Effector memory CD4-positive, alpha-beta T cell (primary cell): ENCODE data around the gene CPT1C.
"Not testable (repeated sequence)": the region's sequence is repeated elsewhere in the genome, so short reads cannot be mapped to it uniquely, and the experiment has no call there.

ENCODE experiments used
- DNase-seq, 3 donors: peaks; one replicate each; pipeline ENCODE4 v3.0.0-alpha.2; 2020
- H3K27ac ChIP-seq: 2 replicates; pipeline ENCODE4 v1.7.0; 2013; ENCODE audit warnings: mild to moderate bottlenecking, low read length, moderate library complexity; ENCODE audit not compliant: insufficient read depth, poor library complexity, severe bottlenecking
- H3K27me3 ChIP-seq: replicated peaks from 2 replicates; pipeline ENCODE4 v1.7.0; 2013; ENCODE audit warnings: mild to moderate bottlenecking, low read length; ENCODE audit not compliant: insufficient read depth, control insufficient read depth, poor library complexity, severe bottlenecking
- H3K36me3 ChIP-seq: 2 replicates; pipeline ENCODE4 v1.7.0; 2013; ENCODE audit warnings: mild to moderate bottlenecking, low read length, moderate library complexity; ENCODE audit not compliant: control insufficient read depth, insufficient read depth
- H3K4me1 ChIP-seq: 2 replicates; pipeline ENCODE4 v1.7.0; 2013; ENCODE audit warnings: low read length, mild to moderate bottlenecking; ENCODE audit not compliant: control insufficient read depth, insufficient read depth, poor library complexity, severe bottlenecking
- H3K4me3 ChIP-seq: 2 replicates; pipeline ENCODE4 v1.7.0; 2013; ENCODE audit warnings: low read length, low read depth, mild to moderate bottlenecking; ENCODE audit not compliant: insufficient read depth, poor library complexity, severe bottlenecking
- H3K9me3 ChIP-seq: 2 replicates; pipeline ENCODE4 v1.7.0; 2013; ENCODE audit warnings: mild to moderate bottlenecking, low read length, moderate library complexity; ENCODE audit not compliant: control insufficient read depth

CPT1C gene

GRCh38 chr19:49701271-49701786 is 10.4 kb downstream of the CPT1C start:
- Histone ChIP-seq H3K4me3 (no peak overlapping the region), H3K9me3 (no peaks in the 10 kb centered on the region), H3K4me1 (no peaks in the 10 kb centered on the region), H3K27me3 (peaks cover 2% of the 10 kb centered on the region), H3K27ac (no peak overlapping the region), H3K36me3 (no peaks in the 10 kb centered on the region)
- DNase-seq, result no peak

- no peak overlapping the region for H3K4me3 ChIP-seq
- no peaks in the 10 kb centered on the region for H3K9me3 ChIP-seq
- H3K36me3 ChIP-seq, result no peaks in the 10 kb centered on the region
- no peak for DNase-seq
- peaks cover 2% of the 10 kb centered on the region for H3K27me3 ChIP-seq
- H3K4me1 ChIP-seq, result no peaks in the 10 kb centered on the region
- no peak overlapping the region for H3K27ac ChIP-seq
These were observed 14.1 kb downstream of the CPT1C start for GRCh38 chr19:49704888-49705642.

- Histone ChIP-seq H3K27ac (no peak overlapping the region), H3K27me3 (peaks cover 2% of the 10 kb centered on the region), H3K4me3 (no peak overlapping the region), H3K36me3 (no peaks in the 10 kb centered on the region), H3K4me1 (no peaks in the 10 kb centered on the region), H3K9me3 (no peaks in the 10 kb centered on the region)
- no peak for DNase-seq
These were observed 15.0 kb downstream of the CPT1C start for GRCh38 chr19:49705919-49706318.

GRCh38 chr19:49710372-49710951 is 19.5 kb downstream of the CPT1C start:
- H3K4me3 ChIP-seq, result no peak overlapping the region
- no peaks in the 10 kb centered on the region for H3K36me3 ChIP-seq
- no peaks in the 10 kb centered on the region for H3K27me3 ChIP-seq
- no peak overlapping the region for H3K27ac ChIP-seq
- no peaks in the 10 kb centered on the region for H3K9me3 ChIP-seq
- no peak for DNase-seq
- no peaks in the 10 kb centered on the region for H3K4me1 ChIP-seq

GRCh38 chr19:49712397-49712859 is 21.5 kb downstream of the CPT1C start:
- Histone ChIP-seq H3K9me3 (no peaks in the 10 kb centered on the region), H3K36me3 (no peaks in the 10 kb centered on the region), H3K4me1 (no peaks in the 10 kb centered on the region), H3K27me3 (no peaks in the 10 kb centered on the region), H3K27ac (no peak overlapping the region), H3K4me3 (no peak overlapping the region)
- DNase-seq, result no peak

- Histone ChIP-seq H3K9me3 (no peaks in the 10 kb centered on the region), H3K4me1 (peaks cover 4% of the 10 kb centered on the region), H3K36me3 (no peaks in the 10 kb centered on the region), H3K27ac (no peak overlapping the region), H3K4me3 (no peak overlapping the region), H3K27me3 (no peaks in the 10 kb centered on the region)
- no peak for DNase-seq
These were observed 22.4 kb downstream of the CPT1C start for GRCh38 chr19:49713236-49713845.

GRCh38 chr19:49716154-49716553 is 25.2 kb downstream of the CPT1C start:
- Histone ChIP-seq H3K27ac (no peak overlapping the region), H3K4me1 (peaks cover 4% of the 10 kb centered on the region), H3K9me3 (no peaks in the 10 kb centered on the region), H3K27me3 (no peaks in the 10 kb centered on the region), H3K4me3 (no peak overlapping the region), H3K36me3 (no peaks in the 10 kb centered on the region)
- DNase-seq, result no peak

- Histone ChIP-seq H3K9me3 (no peaks in the 10 kb centered on the region), H3K4me3 (no peak overlapping the region), H3K36me3 (no peaks in the 10 kb centered on the region), H3K27ac (no peak overlapping the region), H3K4me1 (peaks cover 4% of the 10 kb centered on the region), H3K27me3 (no peaks in the 10 kb centered on the region)
- no peak for DNase-seq
These were observed 27.6 kb downstream of the CPT1C start for GRCh38 chr19:49718511-49718910.

- H3K4me3 ChIP-seq, result no peak overlapping the region
- H3K36me3 ChIP-seq, result no peaks in the 10 kb centered on the region
- no peaks in the 10 kb centered on the region for H3K9me3 ChIP-seq
- no peaks in the 10 kb centered on the region for H3K27me3 ChIP-seq
- H3K4me1 ChIP-seq, result peaks cover 4% of the 10 kb centered on the region
- DNase-seq, result no peak
- H3K27ac ChIP-seq, result no peak overlapping the region
These were observed 28.1 kb downstream of the CPT1C start for GRCh38 chr19:49718991-49719390.

GRCh38 chr19:49719420-49719819 is 28.5 kb downstream of the CPT1C start:
- not testable (repeated sequence) for H3K4me1 ChIP-seq, H3K4me3 ChIP-seq, DNase-seq, H3K9me3 ChIP-seq, H3K27ac ChIP-seq, H3K27me3 ChIP-seq, H3K36me3 ChIP-seq
